RWPE2 (cell line): Measurements from ENCODE around the gene SCOC.
A peak's percentile ranks its signal among the peaks of the same experiment; 100 is the strongest.

Experiments used
- ATAC-seq: fragments of 200-7000 bp; cut with Tn5 transposase; 3 replicates; pipeline ENCODE4 v1.9.1; 2021; ENCODE audit warnings: low read depth
- DNase-seq: peaks from one replicate; pipeline ENCODE4 v3.0.0-alpha.2; 2020; ENCODE audit warnings: low spot score
- H3K27ac ChIP-seq: fragments of 450-650 bp; 2 replicates; pipeline ENCODE4 v1.5.1; 2017; ENCODE audit warnings: mild to moderate bottlenecking; ENCODE audit not compliant: poor library complexity, severe bottlenecking
- H3K27me3 ChIP-seq: fragments of 250-450 bp; sonication (Bioruptor Pico); 2 replicates; pipeline ENCODE4 v1.5.1; 2021; ENCODE audit warnings: mild to moderate bottlenecking, moderate library complexity; ENCODE audit not compliant: insufficient read depth, poor library complexity, severe bottlenecking
- H3K36me3 ChIP-seq: fragments of 250-450 bp; sonication (Bioruptor Pico); 2 replicates; pipeline ENCODE4 v1.5.1; 2020; ENCODE audit warnings: low read depth, mild to moderate bottlenecking, moderate library complexity
- H3K4me1 ChIP-seq: fragments of 250-450 bp; sonication (Bioruptor Pico); 2 replicates; pipeline ENCODE4 v1.5.1; 2021; ENCODE audit warnings: mild to moderate bottlenecking, moderate library complexity; ENCODE audit not compliant: insufficient read depth, poor library complexity, severe bottlenecking
- H3K4me3 ChIP-seq: fragments of 250-450 bp; sonication (Bioruptor Pico); 2 replicates; pipeline ENCODE4 v1.5.1; 2021; ENCODE audit warnings: mild to moderate bottlenecking, moderate library complexity; ENCODE audit not compliant: severe bottlenecking
- H3K9me3 ChIP-seq: fragments of 250-450 bp; sonication (Bioruptor Pico); 2 replicates; pipeline ENCODE4 v1.5.1; 2021; ENCODE audit warnings: mild to moderate bottlenecking, moderate library complexity; ENCODE audit not compliant: severe bottlenecking
- TF ChIP-seq, protein P1 (sequence below): fragments of 450-650 bp; IDR thresholded peaks from one replicate; pipeline ENCODE4 v1.5.1; 2017; ENCODE audit warnings: mild to moderate bottlenecking, moderate library complexity; ENCODE audit not compliant: poor library complexity, severe bottlenecking

The SCOC gene

DNA sequence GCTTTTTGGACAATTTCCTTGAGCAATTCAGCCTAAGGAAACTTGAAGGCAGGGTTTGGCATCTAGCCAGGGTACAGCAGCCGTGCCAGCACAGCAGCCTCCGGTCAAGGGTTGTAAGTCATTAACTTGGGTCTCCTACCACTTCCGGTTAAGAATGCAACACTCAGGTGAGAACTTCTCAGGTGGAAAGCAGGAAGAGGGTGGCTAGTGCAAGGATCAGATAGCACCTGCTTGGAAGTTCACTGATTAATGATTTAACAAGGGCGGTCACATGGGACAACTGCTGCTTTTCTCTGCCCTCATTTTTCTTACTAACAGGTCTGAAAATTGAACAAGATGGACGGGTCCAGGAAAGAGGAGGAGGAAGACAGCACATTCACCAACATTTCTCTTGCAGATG is 30.1 kb upstream of the SCOC start:
- Histone ChIP-seq H3K27me3 (no peaks in the 10 kb centered on the region), H3K4me3 (no peak overlapping the region), H3K36me3 (no peaks in the 10 kb centered on the region), H3K27ac (no peak overlapping the region), H3K9me3 (no peaks in the 10 kb centered on the region), H3K4me1 (peaks cover 11% of the 10 kb centered on the region)
- TF ChIP-seq, protein P1, sequence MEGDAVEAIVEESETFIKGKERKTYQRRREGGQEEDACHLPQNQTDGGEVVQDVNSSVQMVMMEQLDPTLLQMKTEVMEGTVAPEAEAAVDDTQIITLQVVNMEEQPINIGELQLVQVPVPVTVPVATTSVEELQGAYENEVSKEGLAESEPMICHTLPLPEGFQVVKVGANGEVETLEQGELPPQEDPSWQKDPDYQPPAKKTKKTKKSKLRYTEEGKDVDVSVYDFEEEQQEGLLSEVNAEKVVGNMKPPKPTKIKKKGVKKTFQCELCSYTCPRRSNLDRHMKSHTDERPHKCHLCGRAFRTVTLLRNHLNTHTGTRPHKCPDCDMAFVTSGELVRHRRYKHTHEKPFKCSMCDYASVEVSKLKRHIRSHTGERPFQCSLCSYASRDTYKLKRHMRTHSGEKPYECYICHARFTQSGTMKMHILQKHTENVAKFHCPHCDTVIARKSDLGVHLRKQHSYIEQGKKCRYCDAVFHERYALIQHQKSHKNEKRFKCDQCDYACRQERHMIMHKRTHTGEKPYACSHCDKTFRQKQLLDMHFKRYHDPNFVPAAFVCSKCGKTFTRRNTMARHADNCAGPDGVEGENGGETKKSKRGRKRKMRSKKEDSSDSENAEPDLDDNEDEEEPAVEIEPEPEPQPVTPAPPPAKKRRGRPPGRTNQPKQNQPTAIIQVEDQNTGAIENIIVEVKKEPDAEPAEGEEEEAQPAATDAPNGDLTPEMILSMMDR: no peak
- DNase-seq (peak; percentile 54), ATAC-seq (peak; percentile 54)

DNA sequence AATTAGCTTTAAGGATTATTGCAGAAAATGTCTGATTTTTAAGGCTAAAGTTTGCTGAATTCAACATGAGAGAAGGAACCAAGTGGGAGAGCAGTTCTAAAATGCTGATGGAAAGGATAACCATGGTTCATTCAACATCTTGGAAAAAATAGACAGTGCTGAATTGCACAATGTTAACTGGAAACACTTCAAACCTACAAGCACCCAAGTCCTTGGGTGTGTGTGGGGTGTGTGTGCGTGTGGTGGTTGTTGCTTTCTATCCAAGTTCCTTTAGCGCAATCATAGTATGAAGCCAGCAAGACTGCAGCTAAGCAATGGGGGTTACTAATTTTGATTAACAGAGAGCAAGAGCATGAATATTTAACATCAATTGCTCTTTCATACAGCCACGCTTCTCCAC is 29.3 kb upstream of the SCOC start:
- TF ChIP-seq, protein P1: no peak
- DNase-seq (no peak), ATAC-seq (no peak)
- Histone ChIP-seq H3K27ac (no peak overlapping the region), H3K4me3 (no peak overlapping the region), H3K4me1 (peaks cover 11% of the 10 kb centered on the region), H3K9me3 (no peaks in the 10 kb centered on the region), H3K36me3 (no peaks in the 10 kb centered on the region), H3K27me3 (no peaks in the 10 kb centered on the region)

DNA sequence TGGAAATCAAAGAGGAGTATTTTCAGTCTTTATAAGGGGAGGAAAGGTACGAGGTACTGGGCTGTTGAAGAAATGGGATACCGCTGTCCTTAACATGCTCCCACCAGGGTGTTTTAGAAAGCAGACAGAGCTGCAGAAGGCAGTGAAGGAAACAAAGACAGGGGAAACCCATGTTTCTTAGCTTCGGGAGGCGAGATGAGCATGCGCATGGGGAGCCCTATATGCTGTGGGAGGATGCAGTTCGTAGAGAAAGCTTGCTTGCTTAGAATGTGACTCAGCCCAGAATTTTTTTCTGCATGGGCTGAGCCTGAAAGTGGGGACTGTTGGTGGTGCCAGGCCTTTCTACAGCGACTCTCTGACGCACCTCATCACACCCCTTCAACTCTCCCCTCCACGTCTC is 28.8 kb upstream of the SCOC start:
- H3K4me1 ChIP-seq: peaks cover 11% of the 10 kb centered on the region
- no peak overlapping the region for H3K4me3 ChIP-seq
- H3K36me3 ChIP-seq: no peaks in the 10 kb centered on the region
- no peaks in the 10 kb centered on the region for H3K27me3 ChIP-seq
- H3K27ac ChIP-seq: no peak overlapping the region
- no peaks in the 10 kb centered on the region for H3K9me3 ChIP-seq
- no peak for ATAC-seq
- TF ChIP-seq, protein P1: no peak
- DNase-seq: no peak

DNA sequence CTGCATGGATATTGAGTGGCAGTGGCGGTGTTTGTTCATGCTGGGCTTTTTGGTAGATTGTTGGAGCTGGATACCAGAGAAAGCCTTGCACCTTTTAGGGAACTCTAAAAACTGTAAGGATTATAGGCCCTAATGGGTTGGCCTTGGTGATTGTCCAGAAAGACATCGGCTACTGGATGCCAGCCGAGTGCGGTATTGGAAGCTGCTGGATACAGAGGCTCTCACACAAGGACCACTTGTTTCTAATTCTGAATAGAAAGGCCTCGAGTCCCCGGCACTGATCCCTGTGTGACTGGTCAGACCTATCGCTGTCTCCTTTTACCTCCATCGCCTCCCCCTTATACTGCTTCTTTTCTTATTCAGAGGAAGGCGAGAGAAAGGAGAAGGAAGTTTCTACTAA is 27.3 kb upstream of the SCOC start:
- H3K36me3 ChIP-seq: no peaks in the 10 kb centered on the region
- H3K4me3 ChIP-seq: no peak overlapping the region
- no peak for ATAC-seq
- DNase-seq: no peak
- H3K27me3 ChIP-seq: no peaks in the 10 kb centered on the region
- TF ChIP-seq, protein P1: no peak
- peaks cover 11% of the 10 kb centered on the region for H3K4me1 ChIP-seq
- H3K9me3 ChIP-seq: no peaks in the 10 kb centered on the region
- no peak overlapping the region for H3K27ac ChIP-seq

DNA sequence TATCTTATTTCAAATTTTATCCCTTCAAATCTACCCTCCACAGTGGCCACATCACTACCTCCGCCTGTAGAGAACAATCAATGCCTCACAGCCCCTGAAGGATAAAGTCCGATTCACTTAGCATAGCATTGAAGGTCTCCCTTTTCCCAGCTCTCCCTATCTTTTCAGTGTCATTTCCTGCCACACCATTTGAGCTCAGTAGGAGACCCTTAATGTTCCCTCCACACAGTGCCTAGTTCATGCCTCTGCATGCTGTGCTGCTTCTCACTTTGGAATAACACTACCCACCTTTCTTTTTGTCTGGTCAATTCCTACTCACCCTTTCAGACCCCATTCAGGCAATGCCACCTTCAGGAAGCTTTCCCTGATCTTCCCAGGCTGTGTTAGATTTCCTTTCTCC is 23.6 kb upstream of the SCOC start:
- H3K27ac ChIP-seq: no peak overlapping the region
- no peaks in the 10 kb centered on the region for H3K36me3 ChIP-seq
- no peak overlapping the region for H3K4me3 ChIP-seq
- TF ChIP-seq, protein P1: no peak
- H3K27me3 ChIP-seq: no peaks in the 10 kb centered on the region
- no peaks in the 10 kb centered on the region for H3K4me1 ChIP-seq
- ATAC-seq (no peak), DNase-seq (no peak)
- H3K9me3 ChIP-seq: no peaks in the 10 kb centered on the region
